ENCODE measurements around the gene CD300LB. TPM values are rescaled to one million over a fixed set of nuclear protein-coding genes. Genes with fewer than 3 reads are reported as not detected.
"Not testable (repeated sequence)": the region's sequence is repeated elsewhere in the genome, so short reads cannot be mapped to it uniquely, and the experiment has no call there.

Gene CD300LB
- not detected in 2 replicates for total RNA-seq

DNA sequence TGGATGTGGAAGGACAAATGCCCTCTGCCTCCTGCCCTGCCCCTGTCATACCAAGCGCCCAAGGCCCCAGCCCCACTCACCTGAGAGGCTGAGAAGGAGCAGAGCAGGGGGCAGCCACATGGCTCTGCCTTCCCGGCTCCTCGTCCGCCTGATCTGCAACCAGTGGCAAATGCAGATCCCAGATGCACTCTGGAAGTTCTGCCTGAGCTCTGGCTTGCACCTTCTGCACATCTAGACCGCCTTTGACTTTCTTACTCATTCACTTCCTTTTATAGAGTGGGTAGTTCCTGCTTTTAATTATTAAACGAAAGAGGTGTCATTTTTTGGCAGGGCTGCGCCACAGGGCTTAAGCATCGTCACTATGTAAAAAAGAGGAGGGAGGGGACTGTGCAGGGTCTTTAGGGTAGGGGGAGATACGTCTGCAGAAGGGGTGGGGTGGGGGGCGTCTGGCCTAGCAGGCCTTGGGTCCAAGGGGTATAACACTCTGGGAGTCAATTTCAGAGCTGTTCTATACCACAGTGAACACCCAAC is at the start of gene CD300LB:
TSS of gene CD300LB (minus strand) at position 245 of the 531 bp plus-strand sequence. CDS start at position 120, 125 bp downstream.
- DNase-seq (ENCODE audit: low read depth, low spot score): no peak

DNA sequence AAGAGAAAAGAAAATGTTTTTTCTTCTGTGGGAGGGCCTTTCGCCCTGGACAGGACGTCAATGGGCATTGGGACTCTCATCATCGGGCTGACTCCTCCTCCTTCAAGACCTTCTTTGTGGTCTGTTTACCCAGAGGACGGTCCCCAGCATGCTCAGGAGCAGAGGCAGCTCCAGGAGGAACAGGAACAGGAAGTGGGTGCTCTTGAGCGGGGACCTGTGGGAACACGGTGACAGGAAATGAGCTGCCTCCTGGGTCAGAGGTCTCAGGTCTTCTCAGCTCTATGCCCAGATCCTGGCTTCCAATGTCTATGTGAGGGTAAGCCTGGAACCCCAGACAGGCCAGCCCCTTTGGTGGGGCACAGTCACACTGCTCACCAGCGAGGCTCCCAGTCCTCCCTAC is 48.6 kb upstream of the CD300LB start:
- no peak for DNase-seq (ENCODE audit: low read depth, low spot score)

DNA sequence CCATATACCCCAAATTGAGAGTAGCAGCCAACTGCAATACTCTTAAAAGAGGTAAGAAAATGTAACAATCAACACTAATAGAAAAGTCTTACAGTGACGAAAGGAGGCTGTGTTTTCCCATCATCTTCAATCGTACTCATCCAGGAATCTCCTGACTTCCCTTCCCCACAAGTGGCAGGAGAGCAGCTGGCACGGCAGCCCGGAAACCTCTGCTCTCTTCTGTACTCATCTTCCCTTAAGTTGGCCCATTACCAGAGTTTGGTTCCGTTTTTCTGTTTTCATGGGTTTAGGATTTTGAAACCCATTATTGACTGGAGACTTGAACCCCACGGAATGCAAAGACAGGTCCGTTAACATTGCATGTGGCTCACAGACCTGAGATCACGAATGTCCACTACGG is 47.7 kb upstream of the CD300LB start:
- no peak for DNase-seq (ENCODE audit: low read depth, low spot score)

DNA sequence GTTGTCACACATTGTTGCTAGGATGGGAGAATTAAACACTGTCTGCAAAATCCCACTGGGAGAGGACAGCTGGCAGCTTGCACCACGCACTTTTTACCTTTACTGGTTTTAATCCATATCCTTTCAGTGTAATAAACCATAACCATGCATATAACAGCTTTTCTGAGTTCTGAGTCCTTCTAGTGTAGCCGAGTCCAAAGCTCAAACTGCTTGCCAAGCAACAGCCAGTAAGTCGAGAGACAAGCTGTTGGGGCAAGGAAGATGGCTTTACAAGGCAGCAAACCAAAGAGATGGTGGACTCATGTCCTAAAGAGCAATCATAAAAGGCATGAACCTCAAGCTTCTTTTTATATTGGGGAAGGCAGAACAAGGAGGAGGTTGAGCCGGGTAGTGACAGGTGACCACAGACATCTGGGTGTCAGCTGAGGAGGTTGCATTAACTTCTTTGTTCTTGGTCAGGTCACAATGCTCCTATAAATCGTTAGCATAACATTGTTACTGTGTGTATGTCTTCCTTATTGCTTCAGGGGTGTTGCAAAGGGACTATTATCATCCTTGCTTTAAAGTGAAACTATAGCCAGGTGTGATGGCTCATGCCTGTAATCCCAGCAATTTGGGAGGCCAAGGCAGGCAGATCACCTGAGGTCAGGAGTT is 43.3 kb upstream of the CD300LB start:
- no peak for DNase-seq (ENCODE audit: low read depth, low spot score)

DNA sequence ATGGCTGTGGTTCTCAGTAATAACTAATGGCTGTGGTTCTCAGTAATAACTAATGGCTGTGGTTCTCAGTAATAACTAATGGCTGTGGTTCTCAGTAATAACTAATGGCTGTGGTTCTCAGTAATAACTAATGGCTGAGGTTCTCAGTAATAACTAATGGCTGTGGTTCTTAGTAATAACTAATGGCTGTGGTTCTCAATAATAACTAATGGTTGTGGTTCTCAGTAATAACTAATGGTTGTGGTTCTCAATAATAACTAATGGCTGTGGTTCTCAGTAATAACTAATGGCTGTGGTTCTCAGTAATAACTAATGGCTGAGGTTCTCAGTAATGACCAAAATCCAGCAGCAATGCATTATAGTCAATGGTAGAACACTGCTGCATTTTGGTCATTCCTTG is 42.4 kb upstream of the CD300LB start:
- not testable (repeated sequence) for DNase-seq (ENCODE audit: low read depth, low spot score)

GRCh38 chr17:74573169-74573568 is 41.9 kb upstream of the CD300LB start:
- no peak for DNase-seq (ENCODE audit: low read depth, low spot score)

DNA sequence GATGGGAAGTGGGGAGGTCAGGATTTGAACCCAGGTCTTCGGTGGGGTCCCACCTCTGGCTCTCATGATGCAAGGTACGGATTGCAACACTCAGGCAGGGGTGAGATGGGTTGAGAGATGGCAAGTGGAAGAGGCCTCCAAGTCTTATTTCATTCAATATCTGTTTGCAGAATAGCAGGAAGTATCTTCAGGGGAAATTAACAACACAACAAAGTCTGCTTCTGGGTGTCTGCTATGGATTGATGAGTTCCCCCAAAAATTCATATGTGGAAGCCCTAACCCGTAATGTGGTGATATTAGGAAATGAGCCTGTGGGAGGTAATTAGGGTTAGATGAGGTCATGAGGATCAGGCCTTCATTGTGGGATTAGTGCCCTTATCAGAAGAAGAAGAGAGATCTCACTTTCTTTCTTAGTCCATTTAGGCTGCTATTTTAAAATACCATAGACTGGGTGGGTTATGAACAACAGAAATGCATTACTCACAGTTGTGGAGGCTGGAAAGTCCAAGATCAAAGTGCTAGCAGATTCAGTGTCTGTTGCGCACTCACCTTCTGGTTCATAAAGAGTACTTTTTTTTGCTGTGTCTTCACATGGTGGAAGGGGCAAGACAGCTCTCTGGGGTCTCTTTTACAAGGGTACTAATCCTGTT is 40.5 kb upstream of the CD300LB start:
- DNase-seq (ENCODE audit: low read depth, low spot score): no peak

DNA sequence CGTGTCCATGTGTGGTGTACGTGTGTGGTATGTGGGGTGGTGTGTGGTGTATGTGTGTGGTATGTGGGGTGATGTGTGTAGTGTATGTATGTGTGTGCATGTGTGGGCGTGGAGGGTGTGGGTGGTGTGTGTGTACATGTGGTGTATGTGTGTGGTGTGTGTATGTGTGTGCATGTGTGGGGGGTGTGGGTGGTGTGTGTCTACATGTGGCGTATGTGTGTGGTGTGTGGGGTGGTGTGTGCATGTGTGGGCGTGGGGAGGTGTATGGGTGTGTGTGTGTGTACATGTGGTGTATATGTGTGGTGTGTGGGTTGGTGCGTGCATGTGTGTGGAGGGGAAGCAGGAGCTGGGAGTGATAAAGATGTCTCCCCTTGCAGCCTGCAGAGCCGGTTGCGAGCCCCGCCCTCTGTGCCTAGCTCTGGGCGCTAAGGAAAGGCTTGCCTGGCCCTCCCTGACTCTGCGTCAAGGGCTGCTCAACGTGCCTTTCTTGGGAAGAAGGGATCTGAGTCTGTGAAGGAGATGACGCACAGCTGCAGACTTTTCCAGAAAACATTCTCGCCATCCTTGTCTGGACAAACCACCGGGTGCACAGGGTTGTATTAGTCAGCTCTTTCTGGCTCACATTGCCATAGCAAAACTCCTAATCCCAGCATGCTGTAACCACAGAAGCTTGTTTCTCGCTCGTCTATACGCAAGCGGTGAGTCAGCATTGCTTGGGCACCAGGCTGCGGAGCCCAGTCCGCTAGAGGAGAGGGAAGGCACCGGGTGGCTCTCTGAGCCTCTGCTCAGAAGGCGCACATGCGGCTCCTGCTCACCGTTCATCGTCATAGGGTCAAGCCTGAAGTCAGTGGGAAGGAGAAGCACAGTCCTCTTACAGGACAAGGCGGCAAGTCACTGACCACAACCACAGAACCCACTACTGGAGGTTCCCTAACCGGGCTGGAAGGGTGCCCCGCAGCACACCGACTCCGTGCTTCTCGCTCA is 38.0 kb upstream of the CD300LB start:
- DNase-seq (ENCODE audit: low read depth, low spot score): no peak

- DNase-seq (ENCODE audit: low read depth, low spot score): no peak
Observed at GRCh38 chr17:74568106-74568873, 37.0 kb upstream of the CD300LB start.

GRCh38 chr17:74567397-74567796 is 36.1 kb upstream of the CD300LB start, which contains the start of gene CD300H:
CD300H (minus strand) TSS chr17:74567509.
- DNase-seq (ENCODE audit: low read depth, low spot score): no peak

DNA sequence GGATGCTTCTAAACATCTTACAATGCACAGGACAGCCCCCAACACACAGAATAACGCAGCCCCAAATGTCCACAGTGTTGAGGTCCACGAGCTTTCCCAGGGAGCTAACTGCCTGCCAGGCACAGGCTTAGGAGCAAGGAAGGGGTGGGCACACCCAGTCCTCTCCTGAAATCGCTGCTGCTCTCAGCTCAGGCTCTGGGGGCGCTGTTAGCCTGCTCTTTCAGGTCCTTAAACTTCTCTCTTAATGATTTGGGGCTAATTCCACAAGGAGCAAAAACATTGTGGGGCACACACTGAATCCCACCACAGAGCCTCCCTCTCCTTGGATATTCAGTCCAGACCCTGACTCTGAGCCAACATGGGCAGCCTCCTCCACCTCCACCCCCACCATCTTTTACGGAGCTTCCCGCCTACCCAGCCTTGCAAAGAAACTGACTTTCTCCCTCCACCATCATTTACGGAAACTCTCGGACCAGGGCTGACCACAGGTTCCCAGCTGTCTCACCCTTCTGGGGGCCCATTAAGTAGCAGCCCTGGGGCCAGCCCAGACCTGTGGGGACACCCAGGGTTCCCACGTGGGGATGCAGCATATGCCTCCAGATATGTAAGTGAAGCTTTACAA is 35.0 kb upstream of the CD300LB start:
- no peak for DNase-seq (ENCODE audit: low read depth, low spot score)

- no peak for DNase-seq (ENCODE audit: low read depth, low spot score)
Observed at GRCh38 chr17:74565126-74565525, 33.9 kb upstream of the CD300LB start.

GRCh38 chr17:74563358-74563757 is 32.1 kb upstream of the CD300LB start:
- DNase-seq (ENCODE audit: low read depth, low spot score): no peak

- no peak for DNase-seq (ENCODE audit: low read depth, low spot score)
Observed at GRCh38 chr17:74561586-74561985, 30.3 kb upstream of the CD300LB start.

DNA sequence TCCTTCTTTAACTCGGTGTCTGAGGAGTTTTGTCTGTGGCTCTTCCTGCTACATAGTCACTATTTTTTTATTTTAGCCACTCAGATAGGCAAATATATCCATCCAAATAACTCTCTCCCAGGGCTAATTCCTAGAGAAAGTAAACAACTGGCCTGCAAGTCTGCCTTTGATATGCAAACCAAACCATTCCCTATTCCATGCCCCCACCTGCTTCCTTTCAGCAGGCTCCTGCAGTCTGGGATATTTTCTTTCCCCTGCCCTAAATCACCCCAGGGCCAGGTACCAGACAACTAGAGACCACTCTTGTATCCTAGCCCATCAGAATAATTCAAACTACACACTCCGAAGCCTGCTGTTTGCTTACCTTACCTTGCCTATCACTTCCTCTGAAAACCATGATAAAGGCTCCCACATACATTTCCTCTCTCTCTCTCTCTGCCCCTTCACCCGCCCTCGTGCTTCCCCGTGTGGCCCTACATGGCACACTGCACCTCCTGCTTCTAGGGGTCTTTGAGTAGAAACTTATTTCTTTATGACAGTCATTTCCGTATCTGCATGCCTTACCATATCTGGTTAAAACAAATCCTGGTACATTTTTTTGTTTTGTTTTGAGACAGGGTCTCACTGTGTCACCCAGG is 27.7 kb upstream of the CD300LB start:
- DNase-seq (ENCODE audit: low read depth, low spot score): no peak

DNA sequence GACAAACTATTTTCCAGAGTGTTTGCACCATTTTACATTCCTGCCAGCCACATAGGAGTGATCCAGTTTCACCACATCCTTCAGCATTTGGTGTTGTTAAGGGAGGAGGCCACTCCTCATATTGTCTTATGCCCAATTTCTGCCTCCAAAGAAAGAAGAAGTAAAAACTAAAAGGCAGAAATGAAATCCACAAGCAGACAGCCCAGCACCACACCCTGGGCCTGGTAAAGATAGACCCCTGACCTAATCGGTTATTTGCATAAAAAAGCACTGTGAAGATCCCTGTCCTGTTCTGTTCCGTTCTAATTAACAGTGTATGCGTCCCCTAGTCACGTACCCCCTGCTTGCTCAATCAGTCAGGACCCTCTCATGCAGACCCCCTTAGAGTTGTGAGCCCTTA is 27.1 kb upstream of the CD300LB start:
- not testable (repeated sequence) for DNase-seq (ENCODE audit: low read depth, low spot score)

DNA sequence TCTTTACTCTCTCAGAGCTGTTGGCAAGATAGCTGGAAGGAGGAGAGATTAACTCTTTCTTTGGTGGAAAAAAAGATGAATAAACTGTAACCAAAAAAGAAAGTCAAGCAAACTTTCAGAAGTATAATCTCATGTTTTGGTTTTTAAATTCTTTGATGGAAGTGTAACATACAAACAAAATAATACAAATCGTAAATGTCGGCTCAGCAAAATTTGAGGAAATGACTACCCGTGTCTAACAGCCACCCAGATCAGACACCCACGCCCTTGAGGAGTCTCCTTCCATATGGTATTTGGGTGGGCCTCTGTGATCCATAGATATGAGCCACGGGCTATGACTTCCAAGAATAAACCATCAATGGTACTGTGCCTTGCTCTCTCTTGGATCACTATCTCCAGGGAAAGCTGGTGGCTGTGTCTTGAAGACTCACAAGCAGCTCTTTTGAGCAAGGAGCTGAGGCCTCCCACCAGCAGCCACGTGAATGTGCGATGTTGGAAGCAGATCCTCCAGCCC is 24.2 kb upstream of the CD300LB start:
- no peak for DNase-seq (ENCODE audit: low read depth, low spot score)

DNA sequence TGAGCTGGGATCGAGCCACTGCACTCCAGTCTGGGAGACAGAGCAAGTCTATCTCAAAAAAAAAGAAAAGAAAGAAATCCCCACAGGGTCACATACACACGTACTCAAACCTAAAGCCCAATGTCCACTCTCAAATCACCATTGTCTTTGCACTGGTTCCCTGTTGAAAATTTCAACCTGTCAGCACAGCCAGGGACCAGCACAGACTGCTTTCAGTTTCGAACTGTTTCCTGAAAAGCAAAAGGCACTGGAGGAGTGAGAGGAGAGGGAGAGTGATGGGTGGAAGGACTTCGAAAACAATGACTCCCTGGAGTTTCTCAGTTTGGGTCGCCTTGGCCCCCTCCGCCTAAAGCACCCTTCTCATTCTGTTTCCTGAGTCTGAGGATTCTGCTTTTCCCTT is 23.6 kb upstream of the CD300LB start:
- no peak for DNase-seq (ENCODE audit: low read depth, low spot score)

DNA sequence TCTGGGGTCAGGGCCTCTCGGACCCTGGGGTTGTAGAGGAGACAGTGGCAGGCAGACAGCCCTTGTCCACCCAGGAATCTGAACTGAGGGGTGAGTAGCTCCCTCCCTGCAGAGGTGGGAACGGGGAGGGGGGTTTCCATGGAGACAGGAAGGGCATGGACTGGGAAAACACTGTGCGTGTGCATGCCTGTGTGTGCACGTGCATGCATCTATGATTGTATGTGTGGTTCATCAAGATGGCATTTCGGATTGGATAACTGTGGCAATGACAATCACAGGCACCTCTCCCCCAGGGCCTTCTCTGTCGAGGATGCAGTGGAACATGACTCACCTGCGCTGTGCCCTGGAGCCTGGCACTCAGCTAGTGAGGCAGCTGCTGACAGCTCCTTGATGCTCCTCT is 20.8 kb upstream of the CD300LB start:
- no peak for DNase-seq (ENCODE audit: low read depth, low spot score)

DNA sequence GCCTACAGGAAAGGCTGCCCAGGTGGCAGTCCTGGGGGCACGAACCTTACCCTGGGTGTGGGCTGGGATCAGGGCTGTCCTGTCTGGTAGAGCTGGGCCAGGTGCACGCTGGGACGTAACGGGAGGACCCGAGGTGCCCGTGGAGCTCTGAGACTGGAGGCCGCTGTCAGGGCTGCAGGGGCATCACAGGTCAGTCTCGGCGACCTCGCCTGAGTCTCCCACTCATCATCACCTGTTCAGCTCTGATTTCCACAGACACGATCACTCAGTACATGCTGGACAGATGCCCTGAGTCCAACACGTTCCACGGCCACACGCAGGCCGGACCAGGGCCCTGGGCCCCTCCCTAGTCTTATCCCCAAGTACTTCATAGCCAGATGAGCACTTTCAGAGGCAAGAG is 19.3 kb upstream of the CD300LB start:
- no peak for DNase-seq (ENCODE audit: low read depth, low spot score)
